Cortex of kidney (tissue), 1 donor: ENCODE results near the gene PRTN3.
"Not testable (repeated sequence)": the region's sequence is repeated elsewhere in the genome, so short reads cannot be mapped to it uniquely, and the experiment has no call there.

Experiments
- DNase-seq: peaks from one replicate; lab custom pipeline; 2025; lab: John Stamatoyannopoulos, UW

Gene PRTN3

DNA sequence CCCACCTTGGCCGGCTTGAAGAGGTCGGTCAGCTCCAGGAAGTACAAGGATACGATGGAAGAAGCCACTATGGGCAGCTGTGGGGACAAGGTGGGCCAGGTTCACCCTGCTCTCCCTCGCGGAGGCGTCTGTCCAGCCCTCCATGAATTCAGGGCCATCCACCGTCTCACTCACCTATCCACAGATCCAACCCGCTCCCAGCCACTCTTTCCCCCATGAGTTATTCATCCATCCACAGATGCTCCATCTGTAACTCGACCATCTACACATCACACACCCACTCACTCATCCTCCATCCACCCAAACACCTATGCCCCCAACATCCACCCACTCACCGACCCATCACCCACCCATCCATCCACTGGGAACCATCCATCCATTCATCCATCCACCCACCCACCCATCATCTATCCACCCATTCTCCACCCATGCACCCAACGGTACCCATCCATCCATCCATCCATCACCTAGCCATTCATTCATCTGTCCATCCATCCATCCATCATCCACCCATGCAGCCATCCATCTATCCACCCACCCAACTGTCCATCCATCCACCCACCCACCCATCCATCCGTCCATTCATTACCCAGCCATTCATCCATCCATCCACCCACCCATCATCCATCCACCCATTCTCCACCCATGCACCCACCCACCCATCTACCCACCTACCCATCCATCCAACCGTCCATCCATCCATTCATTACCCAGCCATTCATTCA lies 24.9 kb upstream of the PRTN3 start:
- DNase-seq = no peak

DNA sequence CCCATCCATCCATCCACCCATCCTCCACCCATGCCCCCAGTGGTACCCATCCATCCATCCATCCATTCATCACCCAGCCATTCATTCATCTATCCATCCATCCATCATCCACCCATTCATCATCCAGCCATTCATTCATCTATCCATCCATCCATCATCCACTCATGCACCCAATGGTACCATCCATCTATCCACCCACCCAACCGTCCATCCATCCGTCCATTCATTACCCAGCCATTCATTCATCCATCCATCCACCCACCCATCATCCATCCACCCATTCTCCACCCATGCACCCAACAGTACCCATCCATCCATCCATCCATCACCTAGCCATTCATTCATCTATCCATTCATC lies 24.3 kb upstream of the PRTN3 start:
- DNase-seq = no peak

DNA sequence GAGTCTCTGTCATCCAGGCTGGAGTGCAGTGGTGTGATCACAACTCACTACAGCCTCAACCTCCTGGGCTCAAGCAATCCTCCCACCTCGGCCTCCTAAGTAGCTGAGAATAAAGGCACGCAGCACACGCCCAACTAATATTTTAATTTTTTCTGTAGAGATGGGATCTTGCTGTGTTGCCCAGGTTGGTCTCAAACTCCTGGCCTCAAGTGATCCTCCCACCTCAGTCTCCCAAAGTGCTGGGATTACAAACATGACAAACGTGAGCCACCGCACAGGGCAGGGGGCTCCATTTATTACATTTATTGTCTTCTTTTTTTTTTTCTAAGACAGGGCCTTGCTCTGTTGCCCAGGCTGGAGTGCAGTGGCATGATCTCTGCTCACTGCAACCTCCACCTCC lies 20.6 kb upstream of the PRTN3 start:
- DNase-seq = not testable (repeated sequence)

DNA sequence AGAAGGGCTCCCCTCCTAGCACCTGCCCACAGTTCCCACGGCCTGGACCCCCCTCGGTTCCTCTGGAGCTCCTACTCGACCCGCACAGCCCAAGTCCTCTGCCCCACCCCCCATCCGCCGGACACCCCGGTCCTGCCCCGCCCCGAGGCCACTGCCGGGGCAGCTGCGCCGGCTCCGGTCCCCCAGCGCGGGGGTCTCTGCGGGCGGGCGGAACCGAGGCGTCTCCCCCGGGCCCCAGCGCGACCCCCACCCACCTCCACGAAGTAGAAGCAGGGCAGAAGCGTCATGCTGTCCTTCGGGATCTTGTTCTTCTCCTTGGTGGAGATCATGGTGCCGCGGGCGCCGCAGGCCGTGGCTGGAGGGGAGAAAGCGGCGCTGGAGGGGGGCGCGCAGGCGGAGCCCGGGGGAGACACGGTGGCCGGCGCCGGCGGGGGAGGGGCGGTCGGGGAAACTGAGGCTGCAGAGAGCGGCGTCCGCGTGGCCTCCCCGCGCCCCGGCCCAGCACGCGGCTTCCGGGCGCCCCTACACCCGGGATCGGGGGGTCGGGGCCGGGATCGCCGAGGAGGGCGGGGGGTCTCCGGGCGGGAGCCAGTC lies 19.5 kb upstream of the PRTN3 start:
- DNase-seq = no peak

DNA sequence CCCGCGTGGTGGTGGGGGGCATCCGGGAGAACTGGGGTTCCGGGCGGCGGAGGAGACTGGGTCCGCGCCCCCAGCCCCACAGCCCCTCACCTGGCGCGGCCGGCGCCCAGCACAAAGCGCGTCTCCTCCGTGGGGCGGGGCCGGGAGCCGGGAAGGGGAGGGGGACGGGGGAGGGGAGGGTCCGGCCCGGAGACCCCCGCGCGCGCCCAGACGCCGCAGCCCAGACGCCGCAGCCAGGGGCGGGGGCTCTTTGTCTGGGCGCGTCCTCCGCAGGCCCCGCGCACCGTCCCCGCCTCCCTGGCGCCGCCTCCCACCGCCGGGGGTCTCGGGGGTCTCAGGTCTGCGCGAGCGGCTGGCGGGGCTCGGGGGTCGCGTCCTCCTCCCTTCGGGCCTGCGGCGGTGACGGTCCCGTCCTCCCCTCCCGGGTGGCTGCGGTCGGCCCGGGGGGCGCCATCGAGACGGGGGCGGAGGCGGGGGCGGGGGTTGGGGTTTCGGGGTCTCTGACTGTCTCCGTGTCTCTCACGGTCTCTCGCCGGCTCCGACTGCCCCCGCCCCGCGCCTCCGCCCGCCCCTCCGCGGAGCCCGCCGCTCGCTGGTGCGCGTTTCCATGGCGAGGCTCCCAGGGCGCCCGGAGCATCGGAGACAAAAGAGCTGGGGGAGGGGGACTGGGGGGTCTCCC lies 18.8 kb upstream of the PRTN3 start, which contains the start of gene PLPPR3:
PLPPR3 (minus strand) TSS at position 131 of the 679 bp plus-strand sequence. CDS start 396 bp downstream, outside the sequence.
- no peak for DNase-seq

DNA sequence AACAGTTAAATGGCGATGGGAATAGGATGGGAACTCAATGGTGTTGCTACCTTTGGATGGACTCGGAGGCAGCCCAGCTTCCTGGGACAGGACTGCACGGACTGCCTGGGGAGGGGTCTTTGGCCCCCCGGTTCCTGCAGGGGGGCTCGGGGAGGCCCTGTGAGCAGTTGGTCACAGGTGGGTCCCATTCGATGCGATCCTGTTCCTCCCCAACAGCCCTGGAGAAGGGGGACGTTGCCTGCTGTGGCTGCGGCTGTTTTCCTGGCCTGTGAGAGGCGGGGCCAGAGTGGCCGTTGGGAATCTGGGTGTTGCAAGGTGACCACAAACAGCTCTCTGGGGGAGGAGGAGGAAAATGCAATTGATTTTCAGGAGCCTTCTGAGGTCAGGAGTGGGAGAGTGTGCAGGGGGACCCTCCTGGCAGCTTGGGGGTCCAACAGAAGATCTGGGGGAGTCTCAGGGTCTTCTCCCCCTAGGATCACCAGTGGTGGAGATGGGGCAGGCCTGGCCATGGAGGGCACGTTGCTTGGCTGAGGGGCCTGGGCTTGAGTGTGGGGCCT lies 17.2 kb upstream of the PRTN3 start:
- no peak for DNase-seq

DNA sequence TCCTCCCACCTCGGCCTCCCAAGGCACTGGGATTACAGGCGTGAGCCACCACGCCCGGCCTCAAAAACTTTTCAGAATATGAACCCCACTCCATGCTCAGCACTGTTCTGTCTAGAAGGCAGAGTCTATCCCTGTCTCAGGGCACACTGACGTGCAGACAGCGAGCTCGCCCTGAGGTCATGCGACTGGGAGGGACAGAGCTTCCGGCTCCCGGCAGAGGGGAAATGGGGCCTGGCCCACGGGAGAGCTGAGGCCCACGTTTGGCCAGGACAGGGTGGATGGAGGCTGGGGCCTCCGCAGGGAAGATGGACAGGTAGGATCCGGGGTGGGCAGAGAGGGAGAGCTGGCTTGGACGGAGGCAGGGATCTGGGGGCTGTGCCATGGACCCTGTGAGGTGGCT lies 15.9 kb upstream of the PRTN3 start:
- no peak for DNase-seq

DNA sequence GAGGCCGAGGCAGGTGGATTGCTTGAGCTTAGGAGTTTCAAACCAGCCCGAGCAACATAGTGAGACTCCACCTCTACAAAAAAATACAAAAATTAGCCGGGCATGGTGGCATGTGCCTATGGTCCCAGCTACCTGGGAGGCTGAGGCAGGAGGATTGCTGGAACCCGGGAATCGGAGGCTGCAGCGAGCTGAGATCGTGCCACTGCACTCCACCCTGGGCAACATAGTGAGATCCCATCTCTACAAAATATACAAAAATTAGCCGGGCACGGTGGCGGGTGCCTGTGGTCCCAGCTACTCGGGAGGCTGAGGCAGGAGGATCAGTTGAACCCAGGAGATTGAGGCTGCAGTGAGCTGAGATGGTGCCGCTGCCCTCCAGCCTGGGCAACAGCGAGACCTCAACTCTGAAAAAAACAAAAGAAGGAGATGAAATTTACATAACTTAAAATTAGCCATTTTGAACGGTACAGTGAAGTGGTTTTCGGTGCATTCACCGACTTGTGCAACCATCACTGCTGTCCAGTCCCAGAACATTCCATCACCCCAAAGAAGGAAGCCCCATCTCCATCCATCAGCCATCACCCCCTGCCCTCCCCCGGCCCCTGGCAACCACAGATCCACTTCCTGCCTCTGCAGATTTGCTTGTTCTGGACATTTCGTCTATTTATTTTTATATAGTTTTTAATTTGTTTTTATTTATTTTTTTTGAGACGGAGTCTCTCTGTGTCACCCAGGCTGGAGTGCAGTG lies 14.7 kb upstream of the PRTN3 start:
- no peak for DNase-seq

DNA sequence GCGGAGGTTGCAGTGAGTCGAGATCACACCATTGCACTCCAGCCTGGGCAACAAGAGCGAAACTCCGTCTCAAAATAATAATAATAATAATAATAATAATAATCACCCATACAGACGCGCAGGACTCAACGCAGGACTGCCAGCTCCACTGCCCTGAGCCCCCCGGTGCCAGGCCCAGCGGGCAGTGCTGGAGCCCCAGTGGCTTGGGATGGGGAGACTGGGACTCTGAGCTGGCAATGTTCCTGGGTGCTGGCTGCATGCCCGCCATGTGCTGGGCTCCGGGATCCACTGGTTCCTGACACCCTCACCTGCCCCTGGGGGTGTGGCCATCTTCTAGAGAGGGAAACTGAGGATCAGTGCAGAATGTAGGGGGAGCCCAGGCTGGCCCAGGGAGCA lies 13.5 kb upstream of the PRTN3 start:
- DNase-seq = no peak

DNA sequence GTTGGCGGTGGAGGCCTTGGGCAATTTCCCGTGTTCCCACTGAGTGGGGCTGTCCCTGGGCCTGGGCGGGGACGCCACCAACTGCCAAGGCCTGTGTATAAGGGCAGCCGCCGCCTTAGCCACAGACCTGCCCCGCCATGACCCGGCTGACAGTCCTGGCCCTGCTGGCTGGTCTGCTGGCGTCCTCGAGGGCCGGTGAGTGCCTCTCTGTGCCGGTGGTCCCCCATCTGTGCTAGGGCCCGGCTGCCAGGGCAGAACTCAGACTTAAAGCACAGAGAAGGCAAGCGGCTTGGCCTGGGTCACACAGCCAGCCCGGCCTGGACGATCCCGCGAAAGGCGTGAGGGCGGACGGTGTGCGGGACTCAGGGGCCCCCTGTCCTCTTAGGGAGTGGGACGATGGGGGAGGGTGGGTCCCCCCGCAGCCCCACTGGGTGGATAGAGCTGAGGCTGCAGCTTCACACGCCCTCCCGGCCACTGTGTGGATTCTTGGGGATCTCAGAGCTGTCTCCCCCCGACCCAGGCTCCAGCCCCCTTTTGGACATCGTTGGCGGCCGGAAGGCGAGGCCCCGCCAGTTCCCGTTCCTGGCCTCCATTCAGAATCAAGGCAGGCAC lies 13.0 kb upstream of the PRTN3 start, which contains the start of gene AZU1:
AZU1 (plus strand) TSS at position 128 of the 612 bp plus-strand sequence; CDS start at position 138, 10 bp downstream.
- no peak for DNase-seq

DNA sequence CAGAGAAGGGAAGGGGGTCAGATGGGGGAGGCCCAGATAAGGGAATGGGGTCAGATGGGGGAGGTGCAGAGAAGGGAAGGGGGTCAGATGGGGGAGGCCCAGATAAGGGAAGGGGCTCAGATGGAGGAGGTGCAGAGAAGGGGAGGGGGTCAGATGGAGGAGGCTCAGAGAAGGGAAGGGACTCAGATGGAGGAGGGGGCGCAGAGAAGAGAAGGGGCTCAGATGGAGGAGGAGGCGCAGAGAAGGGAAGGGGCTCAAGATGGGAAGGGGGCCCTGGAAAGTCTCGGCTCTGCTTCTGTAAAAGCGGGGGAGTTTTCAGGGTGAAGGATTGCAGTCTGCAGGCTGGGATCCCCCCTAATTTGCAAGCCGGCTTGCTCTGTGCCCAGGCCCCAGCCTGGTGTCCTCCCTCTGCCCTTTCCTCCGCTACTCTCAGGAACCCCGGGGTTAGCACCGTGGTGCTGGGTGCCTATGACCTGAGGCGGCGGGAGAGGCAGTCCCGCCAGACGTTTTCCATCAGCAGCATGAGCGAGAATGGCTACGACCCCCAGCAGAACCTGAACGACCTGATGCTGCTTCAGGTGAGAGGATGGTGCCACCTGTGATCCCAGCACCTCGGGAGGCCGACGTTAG lies 11.6 kb upstream of the PRTN3 start:
- no peak for DNase-seq

DNA sequence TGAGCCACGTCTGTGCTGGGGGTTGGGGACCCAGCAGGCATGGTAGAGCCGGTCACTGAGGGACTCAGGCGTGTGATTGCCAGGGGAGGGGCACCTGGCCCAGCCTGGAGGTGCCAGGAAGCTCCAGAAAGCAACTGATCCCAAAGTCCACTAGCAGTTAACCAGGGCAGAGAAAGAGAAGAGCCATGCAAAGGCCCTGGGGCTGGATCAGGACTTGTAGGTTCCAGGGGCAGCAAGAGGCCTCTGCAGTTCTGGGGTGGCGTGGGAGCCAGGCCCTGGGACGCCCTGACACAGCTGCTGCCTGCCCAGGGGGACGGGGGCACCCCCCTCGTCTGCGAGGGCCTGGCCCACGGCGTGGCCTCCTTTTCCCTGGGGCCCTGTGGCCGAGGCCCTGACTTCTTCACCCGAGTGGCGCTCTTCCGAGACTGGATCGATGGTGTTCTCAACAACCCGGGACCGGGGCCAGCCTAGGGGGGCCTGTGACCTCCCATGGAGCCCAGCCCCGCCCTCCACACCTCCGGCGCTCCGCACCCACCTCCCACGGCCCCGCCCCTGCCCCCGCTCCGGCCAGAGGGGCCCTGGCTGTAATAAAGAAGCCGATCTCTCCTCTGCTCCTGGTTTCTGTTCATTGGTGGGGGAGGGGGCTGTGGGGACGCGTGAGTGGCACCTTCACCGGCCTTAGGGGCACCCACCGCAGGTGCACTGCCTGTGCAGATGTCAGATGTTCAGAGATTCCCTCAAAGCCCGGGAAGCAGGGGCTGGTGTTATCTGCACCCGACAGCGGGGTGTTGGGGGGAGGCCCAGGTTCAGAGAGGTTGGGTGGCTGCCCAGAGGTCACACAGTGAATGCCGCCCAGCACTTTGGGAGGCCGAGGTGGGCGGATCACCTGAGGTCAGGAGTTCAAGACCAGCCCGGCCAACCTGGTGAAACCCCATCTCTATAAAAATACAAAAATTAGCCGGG lies 9.1 kb upstream of the PRTN3 start:
- no peak for DNase-seq

DNA sequence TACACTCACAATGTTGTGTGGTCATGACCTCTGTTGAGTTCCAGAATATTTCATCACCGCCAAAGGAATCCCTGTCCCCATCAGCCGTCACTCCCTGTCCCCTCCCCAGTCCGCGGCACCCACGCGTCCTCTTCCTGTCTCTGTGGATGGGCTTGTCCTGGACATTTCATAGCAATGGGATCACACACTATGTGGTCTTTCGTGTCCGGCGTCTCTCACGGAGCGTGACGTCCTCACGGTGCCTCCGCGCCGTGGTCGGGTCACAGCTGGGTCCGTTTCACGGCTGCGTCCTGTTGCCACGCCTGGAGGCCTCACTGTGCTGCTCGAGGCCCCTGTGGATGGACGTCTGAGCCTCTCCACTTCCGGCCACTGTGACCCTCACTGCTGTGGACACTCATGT lies 6.6 kb upstream of the PRTN3 start:
- DNase-seq = no peak

DNA sequence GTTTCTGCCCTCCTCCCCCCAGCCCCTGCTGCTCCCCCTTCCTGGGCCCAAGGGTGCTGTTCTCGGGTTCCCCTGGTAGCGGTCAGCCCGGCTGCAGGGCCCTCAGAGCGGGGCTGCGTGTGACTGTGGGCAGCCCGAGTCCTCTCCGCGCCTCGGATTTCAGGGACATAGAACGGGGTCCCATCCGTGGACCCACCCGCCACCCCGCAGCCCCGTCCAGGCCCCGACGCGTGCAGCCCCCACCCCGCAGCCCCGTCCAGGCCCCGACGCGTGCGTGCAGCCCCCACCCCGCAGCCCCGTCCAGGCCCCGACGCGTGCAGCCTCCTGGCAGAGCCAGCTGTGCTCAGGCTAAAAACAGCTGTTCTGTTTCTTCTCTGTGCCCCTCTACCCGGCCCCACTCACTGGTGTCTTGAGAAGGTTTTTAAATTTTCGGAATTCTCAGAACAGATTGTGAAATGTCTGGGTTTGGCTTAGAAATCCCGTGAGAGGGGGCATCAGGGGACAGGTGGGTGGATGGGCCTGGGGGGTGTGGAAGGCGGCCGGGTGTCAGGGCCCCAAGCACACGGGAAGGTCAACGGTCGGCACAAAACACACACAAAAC lies 5.5 kb upstream of the PRTN3 start:
- DNase-seq = no peak

DNA sequence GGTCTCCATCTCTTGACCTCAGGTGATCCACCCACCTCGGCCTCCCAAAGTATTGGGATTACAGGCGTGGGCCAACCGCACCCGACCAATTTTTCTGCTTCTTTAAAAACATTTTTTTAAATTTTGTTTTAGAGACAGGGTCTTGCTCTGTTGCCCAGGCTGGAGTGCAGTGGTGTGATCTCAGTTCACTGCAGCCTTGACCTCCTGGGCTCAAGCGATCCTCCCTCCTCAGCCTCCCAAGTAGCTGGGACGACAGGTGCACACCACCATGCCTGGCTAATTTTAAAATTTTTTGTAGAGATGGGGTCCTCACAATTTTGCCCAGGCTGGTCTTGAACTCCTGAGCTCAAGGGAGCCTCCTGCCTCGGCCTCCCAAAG lies 2.0 kb downstream of the PRTN3 start:
- not testable (repeated sequence) for DNase-seq

DNA sequence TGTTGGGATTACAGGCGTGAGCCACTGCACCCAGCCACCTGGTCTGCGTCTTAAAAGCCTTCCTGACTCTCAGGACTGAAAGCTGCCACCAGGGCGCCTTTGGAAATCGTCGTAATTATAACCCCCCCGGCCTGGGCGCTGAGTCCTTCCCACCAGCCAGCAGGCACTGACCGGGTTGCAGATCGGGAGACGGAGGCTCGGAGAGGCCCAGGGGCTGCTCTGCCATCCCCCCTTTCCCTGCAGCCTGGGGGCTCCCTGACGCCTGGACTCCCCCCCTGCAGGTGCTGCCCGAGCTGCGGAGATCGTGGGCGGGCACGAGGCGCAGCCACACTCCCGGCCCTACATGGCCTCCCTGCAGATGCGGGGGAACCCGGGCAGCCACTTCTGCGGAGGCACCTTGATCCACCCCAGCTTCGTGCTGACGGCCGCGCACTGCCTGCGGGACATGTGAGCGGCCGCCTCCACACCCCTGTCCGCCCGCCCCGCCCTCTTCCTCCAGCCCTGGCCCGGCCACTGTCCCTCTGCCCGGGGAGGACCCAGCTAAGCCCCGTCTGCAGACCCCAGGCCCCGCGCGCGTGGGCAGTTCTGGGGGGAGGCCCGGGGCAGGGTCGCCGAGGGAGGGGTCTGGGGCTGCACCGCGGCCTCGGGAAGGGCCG lies 2.5 kb downstream of the PRTN3 start:
- no peak for DNase-seq

DNA sequence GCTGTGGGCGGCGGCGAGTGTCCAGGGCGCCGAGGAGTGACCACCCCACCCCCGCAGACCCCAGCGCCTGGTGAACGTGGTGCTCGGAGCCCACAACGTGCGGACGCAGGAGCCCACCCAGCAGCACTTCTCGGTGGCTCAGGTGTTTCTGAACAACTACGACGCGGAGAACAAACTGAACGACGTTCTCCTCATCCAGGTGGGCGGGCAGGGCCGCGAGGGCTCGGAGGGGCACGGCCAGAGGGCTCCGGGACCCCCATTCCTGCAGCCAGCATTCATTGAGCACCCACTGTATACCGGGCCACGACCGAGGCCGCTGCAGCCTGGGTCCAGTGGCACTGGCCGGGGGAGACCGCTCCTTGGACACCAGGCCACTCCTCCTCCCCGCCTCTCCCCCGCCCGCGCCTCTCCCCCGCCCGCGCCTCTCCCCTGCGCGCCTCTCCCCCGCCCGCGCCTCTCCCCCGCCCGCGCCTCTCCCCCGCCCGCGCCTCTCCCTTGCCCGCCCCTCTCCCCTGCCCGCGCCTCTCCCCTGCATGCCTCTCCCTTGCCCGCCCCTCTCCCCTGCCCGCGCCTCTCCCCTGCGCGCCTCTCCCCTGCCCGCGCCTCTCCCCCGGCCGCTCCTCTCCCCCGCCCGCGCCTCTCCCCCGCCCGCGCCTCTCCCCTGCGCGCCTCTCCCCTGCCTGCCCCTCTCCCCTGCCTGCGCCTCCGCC lies 3.2 kb downstream of the PRTN3 start:
- DNase-seq = no peak

DNA sequence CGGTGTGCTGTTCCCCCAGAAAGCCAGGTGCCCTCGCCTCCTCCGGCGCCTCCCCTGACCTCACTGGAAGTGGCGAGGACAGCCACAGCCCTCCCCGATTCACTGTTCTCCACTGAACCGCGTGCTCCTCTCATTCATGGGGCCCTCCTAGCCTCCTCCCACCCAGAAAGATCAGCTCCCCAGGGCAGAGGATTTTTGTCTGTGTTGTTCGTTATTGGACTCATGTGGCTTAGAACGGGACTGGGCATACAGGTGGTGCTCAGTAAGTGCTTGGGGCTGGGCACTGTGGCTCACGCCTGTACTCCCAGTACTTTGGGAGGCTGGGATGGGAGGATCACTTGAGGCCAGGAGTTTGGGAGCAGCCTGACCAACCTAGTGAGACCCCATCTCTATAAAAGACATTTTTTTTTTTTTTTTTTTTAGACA lies 3.8 kb downstream of the PRTN3 start:
- no peak for DNase-seq
